ENCODE measurements around the gene S100A11. TPM values are rescaled to one million over a fixed set of nuclear protein-coding genes. Genes with fewer than 3 reads are reported as not detected.

S100A11 gene
- total RNA-seq, 1 experiment from 2014 or later, result 126 TPM

- no peak for TF ChIP-seq NR3C1 (CRISPR knock-in tag; conservative IDR thresholded peaks at IDR 0.05; ENCODE audit: low read depth)
- TF ChIP-seq USF2 (CRISPR knock-in tag; IDR thresholded peaks at IDR 0.05), result no peak
- no peak for TF ChIP-seq ZNF423 (CRISPR knock-in tag; IDR thresholded peaks at IDR 0.05)
- TF ChIP-seq MAX (CRISPR knock-in tag; IDR thresholded peaks at IDR 0.05), result no peak
- TF ChIP-seq CREM (CRISPR knock-in tag; IDR thresholded peaks at IDR 0.05), result no peak
Observed at GRCh38 chr1:151997284-151997570, 39.6 kb downstream of the S100A11 start (continued).

DNA sequence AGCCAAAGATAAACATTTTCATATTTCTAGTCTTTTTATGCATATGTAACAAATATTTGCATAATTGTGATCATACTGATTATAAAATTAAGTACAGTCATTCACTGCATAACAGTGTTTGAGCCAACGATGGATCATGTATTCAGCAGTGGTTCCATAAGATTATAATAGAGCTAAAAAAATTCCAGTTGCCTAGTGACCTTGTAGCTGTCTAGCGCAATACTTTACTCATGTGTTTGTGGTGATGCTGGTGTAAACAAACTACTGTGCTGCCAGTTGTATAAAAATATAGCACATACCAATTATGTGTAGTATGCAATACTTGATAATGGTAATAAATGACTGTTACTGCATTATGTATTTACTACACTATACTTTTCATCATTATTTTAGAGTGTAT, 41.0 kb downstream of the S100A11 start:
- ATAC-seq, result no peak
- peaks cover 40% of the 10 kb centered on the region for H3K4me1 Mint-ChIP-seq
- DNase-seq (ENCODE audit: low spot score), result no peak
- POLR2A ChIA-PET, result no interaction called here
- CTCF ChIA-PET, result interaction anchor here (0.6 to 6.6 kb wide), 11 partner anchors 19 to 156 kb away, joined by 3 to 74 read pairs (median 3); partner anchors contain the start of genes C2CD4D and S100A11
- TF ChIP-seq, protein P1, sequence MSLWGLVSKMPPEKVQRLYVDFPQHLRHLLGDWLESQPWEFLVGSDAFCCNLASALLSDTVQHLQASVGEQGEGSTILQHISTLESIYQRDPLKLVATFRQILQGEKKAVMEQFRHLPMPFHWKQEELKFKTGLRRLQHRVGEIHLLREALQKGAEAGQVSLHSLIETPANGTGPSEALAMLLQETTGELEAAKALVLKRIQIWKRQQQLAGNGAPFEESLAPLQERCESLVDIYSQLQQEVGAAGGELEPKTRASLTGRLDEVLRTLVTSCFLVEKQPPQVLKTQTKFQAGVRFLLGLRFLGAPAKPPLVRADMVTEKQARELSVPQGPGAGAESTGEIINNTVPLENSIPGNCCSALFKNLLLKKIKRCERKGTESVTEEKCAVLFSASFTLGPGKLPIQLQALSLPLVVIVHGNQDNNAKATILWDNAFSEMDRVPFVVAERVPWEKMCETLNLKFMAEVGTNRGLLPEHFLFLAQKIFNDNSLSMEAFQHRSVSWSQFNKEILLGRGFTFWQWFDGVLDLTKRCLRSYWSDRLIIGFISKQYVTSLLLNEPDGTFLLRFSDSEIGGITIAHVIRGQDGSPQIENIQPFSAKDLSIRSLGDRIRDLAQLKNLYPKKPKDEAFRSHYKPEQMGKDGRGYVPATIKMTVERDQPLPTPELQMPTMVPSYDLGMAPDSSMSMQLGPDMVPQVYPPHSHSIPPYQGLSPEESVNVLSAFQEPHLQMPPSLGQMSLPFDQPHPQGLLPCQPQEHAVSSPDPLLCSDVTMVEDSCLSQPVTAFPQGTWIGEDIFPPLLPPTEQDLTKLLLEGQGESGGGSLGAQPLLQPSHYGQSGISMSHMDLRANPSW (CRISPR knock-in tag; conservative IDR thresholded peaks at IDR 0.05; ENCODE audit: low read depth), result no peak
- TF ChIP-seq E2F4 (CRISPR knock-in tag; IDR thresholded peaks at IDR 0.05; ENCODE audit: borderline replicate concordance, low read depth), result no peak
- TF ChIP-seq KAT7 (CRISPR knock-in tag; IDR thresholded peaks at IDR 0.05; ENCODE audit: borderline replicate concordance), result no peak
- TF ChIP-seq ZNF121 (CRISPR knock-in tag; IDR thresholded peaks at IDR 0.05), result no peak
- TF ChIP-seq SOX15 (CRISPR knock-in tag; IDR thresholded peaks at IDR 0.05), result no peak
- no peak for TF ChIP-seq CBFB (CRISPR knock-in tag; IDR thresholded peaks at IDR 0.05; ENCODE audit: low read depth)
- TF ChIP-seq IRF1 (CRISPR knock-in tag; IDR thresholded peaks at IDR 0.05), result no peak
- no peak for TF ChIP-seq JAZF1 (CRISPR knock-in tag; IDR thresholded peaks at IDR 0.05)
- TF ChIP-seq ARID4B (CRISPR knock-in tag; IDR thresholded peaks at IDR 0.05; ENCODE audit: borderline replicate concordance), result no peak
- peaks cover 8% of the 10 kb centered on the region; the same call in 1 of the 2 replicates for H3K27me3 Mint-ChIP-seq (ENCODE audit: low read depth)
- H3K36me3 Mint-ChIP-seq, result no peaks in the 10 kb centered on the region
- H3K4me3 Mint-ChIP-seq, result no peak overlapping the region
- no peak overlapping the region for H3K27ac Mint-ChIP-seq
- no peaks in the 10 kb centered on the region for H3K9me3 Mint-ChIP-seq
